MM.1S (cell line): Measurements from ENCODE around the gene CHRNB1.

Experiments used
- CTCF ChIP-seq: fragments of 300-600 bp; sonication (generic); IDR thresholded peaks from 2 replicates; pipeline ENCODE4 v1.5.1; 2016; ENCODE audit warnings: antibody characterized with exemption, low read length, mixed read lengths
- EZH2phosphoT487 ChIP-seq: fragments of 300-600 bp; sonication (generic); IDR thresholded peaks from 2 replicates; pipeline ENCODE4 v1.6.1; 2018; ENCODE audit warnings: antibody characterized with exemption, low read length

GRCh38 chr17:7438656-7439460, 6.0 kb upstream of the CHRNB1 start:
- TF ChIP-seq CTCF (no peak), EZH2phosphoT487 (no peak)
